K562 (cell line): Measurements from ENCODE around the gene FGF23. TPM values are rescaled to one million over a fixed set of nuclear protein-coding genes. Genes with fewer than 3 reads are reported as not detected.

Experiments used
- KDM1A ChIP-seq, 2 experiments: fragments of 450-650 bp; IDR thresholded peaks; 2 replicates each; pipeline ENCODE4 v1.6.1; 2016; ENCODE audit warnings: mild to moderate bottlenecking in 2 of 2
- RBM39 ChIP-seq: fragments of 200-400 bp; formaldehyde crosslinking; optimal IDR thresholded peaks from 2 replicates; pipeline ENCODE3; 2018; ENCODE audit warnings: low read depth, low read length
- SIN3A ChIP-seq, 2 experiments: fragments of 150-350 bp in 1 of 2; IDR thresholded peaks; 2 replicates each; pipeline ENCODE4 v1.6.1; 2011 to 2016; ENCODE audit warnings: borderline replicate concordance in 2 of 2, low read depth in 2 of 2, low read length in 2 of 2, mild to moderate bottlenecking in 2 of 2, moderate library complexity in 2 of 2; ENCODE audit not compliant: control insufficient read depth in 1 of 2
- SMAD3 ChIP-seq: fragments of 450-650 bp; formaldehyde crosslinking; conservative IDR thresholded peaks from 2 replicates; pipeline ENCODE4 v1.4.0; 2020; ENCODE audit warnings: mild to moderate bottlenecking
- SREBF1 ChIP-seq: fragments of 150-350 bp; IDR thresholded peaks from 2 replicates; pipeline ENCODE4 v1.6.1; 2014; ENCODE audit warnings: antibody characterized with exemption, low read depth, low read length, borderline replicate concordance
- TGIF2 ChIP-seq: sonication (generic); formaldehyde crosslinking; IDR thresholded peaks from 2 replicates; pipeline ENCODE4 v1.8.1; 2022; ENCODE audit warnings: mild to moderate bottlenecking, missing genetic modification reagents, moderate library complexity
- ZNF57 ChIP-seq: fragments of 450-650 bp; formaldehyde crosslinking; IDR thresholded peaks from 2 replicates; pipeline ENCODE4 v1.4.0; 2020; ENCODE audit warnings: mild to moderate bottlenecking, moderate library complexity
- polyA plus RNA-seq, 8 experiments: library from polyadenylated mRNA; depleted of rRNA in 4 of 8; stranded (reverse) in 5 of 8; unstranded in 3 of 8; fragments of >200 nt; fragmentation: Nextera tagmentation in 2 of 8; fragmentation: Illumina TruSeq in 1 of 8; extraction: Ambion mirVana in 2 of 8; extraction: Trizol in 1 of 8; gene quantifications; 2 replicates each; pipeline versions ENCODE4 v1.2.1 to v1.2.3, GENCODE V29; 2011 to 2014; ENCODE audit warnings: inconsistent platforms in 1 of 8, missing spikeins in 1 of 8
- total RNA-seq, 7 experiments: library from RNA; depleted of rRNA in 6 of 7; stranded (reverse); fragments of >200 nt in 6 of 7; fragmentation: Illumina TruSeq in 2 of 7; extraction: Trizol in 2 of 7; gene quantifications; 2 replicates each; pipeline versions ENCODE4 v1.2.1 to v1.2.3, GENCODE V29; 2011 to 2021; ENCODE audit warnings: low replicate concordance in 1 of 7
- TF ChIP-seq, protein P1 (sequence below): IDR thresholded peaks from 2 replicates; pipeline ENCODE4 v1.6.1; 2016; ENCODE audit warnings: missing genetic modification characterization, missing compliant biosample characterization
- TF ChIP-seq, protein P2 (sequence below): fragments of 450-650 bp; IDR thresholded peaks from 2 replicates; pipeline ENCODE4 v1.6.1; 2016; ENCODE audit warnings: missing biosample characterization, missing genetic modification characterization
- TF ChIP-seq, protein P3 (sequence below), 3 experiments: IDR thresholded peaks in 2 of 3; conservative IDR thresholded peaks in 1 of 3; 2 replicates each; pipeline ENCODE4 v1.5.1; 2011 to 2012; ENCODE audit warnings: low read length in 3 of 3, mild to moderate bottlenecking in 3 of 3, control low read depth in 2 of 3, improper control_type of control experiment in 1 of 3, inconsistent platforms in 1 of 3, low read depth in 1 of 3, mixed read lengths in 1 of 3, moderate library complexity in 1 of 3; ENCODE audit not compliant: insufficient read depth in 2 of 3
- TF ChIP-seq, protein P4 (sequence below): sonication (generic); formaldehyde crosslinking; IDR thresholded peaks from 2 replicates; pipeline ENCODE4 v1.8.1; 2023; ENCODE audit warnings: mild to moderate bottlenecking, missing genetic modification reagents

Gene FGF23
- total and polyA plus RNA-seq, 9 of the 15 experiments (the other 6 are each of a cell fraction or from before 2014, with no cell fraction given), result 0.38 TPM; not detected in 8

DNA sequence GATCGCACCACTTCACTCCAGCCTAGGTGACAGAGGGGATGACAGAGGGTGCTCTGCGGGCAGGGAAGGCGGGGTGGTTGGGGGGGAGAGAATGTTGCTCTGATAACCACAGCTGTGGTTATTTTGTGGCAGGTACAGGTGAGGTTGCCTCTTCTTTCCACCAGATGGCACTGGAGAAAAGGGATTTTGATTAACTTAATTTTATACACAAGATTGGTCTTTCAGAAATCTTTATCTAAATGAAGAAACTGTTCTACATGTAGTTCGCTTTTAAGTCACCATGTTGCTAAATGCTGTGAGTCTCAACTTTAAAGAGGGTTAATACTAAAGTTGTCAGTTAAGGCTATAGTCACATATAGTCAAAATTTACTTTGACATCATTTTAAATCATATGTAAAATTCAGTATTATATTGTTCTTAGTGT, 25.7 kb downstream of the FGF23 start (continued):
- TF ChIP-seq, protein P1, sequence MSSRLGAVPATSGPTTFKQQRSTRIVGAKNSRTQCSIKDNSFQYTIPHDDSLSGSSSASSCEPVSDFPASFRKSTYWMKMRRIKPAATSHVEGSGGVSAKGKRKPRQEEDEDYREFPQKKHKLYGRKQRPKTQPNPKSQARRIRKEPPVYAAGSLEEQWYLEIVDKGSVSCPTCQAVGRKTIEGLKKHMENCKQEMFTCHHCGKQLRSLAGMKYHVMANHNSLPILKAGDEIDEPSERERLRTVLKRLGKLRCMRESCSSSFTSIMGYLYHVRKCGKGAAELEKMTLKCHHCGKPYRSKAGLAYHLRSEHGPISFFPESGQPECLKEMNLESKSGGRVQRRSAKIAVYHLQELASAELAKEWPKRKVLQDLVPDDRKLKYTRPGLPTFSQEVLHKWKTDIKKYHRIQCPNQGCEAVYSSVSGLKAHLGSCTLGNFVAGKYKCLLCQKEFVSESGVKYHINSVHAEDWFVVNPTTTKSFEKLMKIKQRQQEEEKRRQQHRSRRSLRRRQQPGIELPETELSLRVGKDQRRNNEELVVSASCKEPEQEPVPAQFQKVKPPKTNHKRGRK (tag), result no peak
- TF ChIP-seq, protein P2, sequence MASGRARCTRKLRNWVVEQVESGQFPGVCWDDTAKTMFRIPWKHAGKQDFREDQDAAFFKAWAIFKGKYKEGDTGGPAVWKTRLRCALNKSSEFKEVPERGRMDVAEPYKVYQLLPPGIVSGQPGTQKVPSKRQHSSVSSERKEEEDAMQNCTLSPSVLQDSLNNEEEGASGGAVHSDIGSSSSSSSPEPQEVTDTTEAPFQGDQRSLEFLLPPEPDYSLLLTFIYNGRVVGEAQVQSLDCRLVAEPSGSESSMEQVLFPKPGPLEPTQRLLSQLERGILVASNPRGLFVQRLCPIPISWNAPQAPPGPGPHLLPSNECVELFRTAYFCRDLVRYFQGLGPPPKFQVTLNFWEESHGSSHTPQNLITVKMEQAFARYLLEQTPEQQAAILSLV, result no peak
- TF ChIP-seq SREBF1 (no peak), KDM1A (IDR thresholded peaks at IDR 0.05) (no peak), SMAD3 (no peak), RBM39 (no peak), SIN3A (IDR thresholded peaks at IDR 0.05; ENCODE audit: borderline replicate concordance in 2 of 2, control insufficient read depth in 1 of 2, low read depth in 2 of 2, low read length in 2 of 2) (no peak), TGIF2 (CRISPR knock-in tag) (no peak), ZNF57 (no peak)
- TF ChIP-seq, protein P3, sequence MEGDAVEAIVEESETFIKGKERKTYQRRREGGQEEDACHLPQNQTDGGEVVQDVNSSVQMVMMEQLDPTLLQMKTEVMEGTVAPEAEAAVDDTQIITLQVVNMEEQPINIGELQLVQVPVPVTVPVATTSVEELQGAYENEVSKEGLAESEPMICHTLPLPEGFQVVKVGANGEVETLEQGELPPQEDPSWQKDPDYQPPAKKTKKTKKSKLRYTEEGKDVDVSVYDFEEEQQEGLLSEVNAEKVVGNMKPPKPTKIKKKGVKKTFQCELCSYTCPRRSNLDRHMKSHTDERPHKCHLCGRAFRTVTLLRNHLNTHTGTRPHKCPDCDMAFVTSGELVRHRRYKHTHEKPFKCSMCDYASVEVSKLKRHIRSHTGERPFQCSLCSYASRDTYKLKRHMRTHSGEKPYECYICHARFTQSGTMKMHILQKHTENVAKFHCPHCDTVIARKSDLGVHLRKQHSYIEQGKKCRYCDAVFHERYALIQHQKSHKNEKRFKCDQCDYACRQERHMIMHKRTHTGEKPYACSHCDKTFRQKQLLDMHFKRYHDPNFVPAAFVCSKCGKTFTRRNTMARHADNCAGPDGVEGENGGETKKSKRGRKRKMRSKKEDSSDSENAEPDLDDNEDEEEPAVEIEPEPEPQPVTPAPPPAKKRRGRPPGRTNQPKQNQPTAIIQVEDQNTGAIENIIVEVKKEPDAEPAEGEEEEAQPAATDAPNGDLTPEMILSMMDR (IDR thresholded peaks at IDR 0.05 in 2 of 3, conservative IDR thresholded peaks at IDR 0.05 in 1 of 3; ENCODE audit: insufficient read depth in 2 of 3, low read depth in 1 of 3, low read length in 3 of 3), result peak; percentile 5 to 46 (median 26); a peak in 3 of 6 replicates
- TF ChIP-seq, protein P4, sequence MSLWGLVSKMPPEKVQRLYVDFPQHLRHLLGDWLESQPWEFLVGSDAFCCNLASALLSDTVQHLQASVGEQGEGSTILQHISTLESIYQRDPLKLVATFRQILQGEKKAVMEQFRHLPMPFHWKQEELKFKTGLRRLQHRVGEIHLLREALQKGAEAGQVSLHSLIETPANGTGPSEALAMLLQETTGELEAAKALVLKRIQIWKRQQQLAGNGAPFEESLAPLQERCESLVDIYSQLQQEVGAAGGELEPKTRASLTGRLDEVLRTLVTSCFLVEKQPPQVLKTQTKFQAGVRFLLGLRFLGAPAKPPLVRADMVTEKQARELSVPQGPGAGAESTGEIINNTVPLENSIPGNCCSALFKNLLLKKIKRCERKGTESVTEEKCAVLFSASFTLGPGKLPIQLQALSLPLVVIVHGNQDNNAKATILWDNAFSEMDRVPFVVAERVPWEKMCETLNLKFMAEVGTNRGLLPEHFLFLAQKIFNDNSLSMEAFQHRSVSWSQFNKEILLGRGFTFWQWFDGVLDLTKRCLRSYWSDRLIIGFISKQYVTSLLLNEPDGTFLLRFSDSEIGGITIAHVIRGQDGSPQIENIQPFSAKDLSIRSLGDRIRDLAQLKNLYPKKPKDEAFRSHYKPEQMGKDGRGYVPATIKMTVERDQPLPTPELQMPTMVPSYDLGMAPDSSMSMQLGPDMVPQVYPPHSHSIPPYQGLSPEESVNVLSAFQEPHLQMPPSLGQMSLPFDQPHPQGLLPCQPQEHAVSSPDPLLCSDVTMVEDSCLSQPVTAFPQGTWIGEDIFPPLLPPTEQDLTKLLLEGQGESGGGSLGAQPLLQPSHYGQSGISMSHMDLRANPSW (CRISPR knock-in tag), result no peak
